HG02840 (cell line): ENCODE data around the gene RNF20.
A peak's percentile ranks its signal among the peaks of the same experiment; 100 is the strongest.
"Not testable (repeated sequence)": the region's sequence is repeated elsewhere in the genome, so short reads cannot be mapped to it uniquely, and the experiment has no call there.

Source experiments
- ATAC-seq: cut with Tn5 transposase; IDR thresholded peaks from one replicate; pipeline ENCODE4 v1.9.1; 2021; ENCODE audit warnings: mild to moderate bottlenecking, moderate library complexity, moderate number of reproducible peaks; ENCODE audit not compliant: unreplicated experiment, low FRiP score

Gene RNF20

DNA sequence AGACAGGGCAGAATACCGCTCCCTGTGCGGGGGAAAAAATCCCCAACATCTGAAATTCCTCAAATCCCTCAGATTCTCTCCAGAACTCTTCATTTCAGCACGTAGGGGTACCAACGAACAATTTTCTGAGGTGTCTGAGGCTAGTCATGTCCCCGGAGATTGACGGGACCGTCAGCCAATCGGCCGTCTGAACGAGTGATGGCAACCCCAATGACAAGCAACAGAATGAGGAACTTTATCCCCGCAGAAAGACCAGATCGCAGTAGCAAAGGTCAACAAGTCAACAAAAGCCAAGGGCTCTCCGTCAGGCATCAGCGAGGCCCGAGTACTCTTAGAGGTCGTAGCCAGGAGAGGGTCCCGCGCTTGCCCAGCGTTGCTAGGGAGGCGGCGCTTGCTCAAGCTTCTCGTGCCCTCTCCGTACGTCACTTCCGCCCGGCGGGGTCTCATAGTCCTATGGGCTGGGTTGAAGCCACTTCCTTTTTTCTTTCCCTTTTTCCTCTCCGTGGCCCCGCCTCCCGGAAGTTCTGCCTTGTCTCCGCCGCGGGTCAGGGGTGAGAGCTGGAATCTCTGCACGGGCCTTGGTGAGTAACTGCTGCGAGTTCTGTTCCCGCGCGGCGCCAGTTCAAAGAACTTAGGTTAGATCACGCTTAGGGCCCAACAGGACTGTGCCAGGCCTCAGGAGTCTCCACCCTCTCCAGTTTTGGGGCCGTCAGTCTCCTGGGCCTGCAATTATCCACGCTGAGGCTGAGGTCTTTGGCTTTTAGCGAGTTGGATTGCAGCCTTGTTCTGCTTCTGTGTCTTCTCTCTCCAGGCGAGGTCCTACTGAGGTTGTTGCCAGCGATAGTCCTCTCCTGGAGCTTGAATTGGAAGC lies at the start of gene RNF20:
RNF20 (plus strand) TSS at position 520 of the 871 bp plus-strand sequence. CDS start 1,571 bp downstream, outside the sequence.
- peak; percentile 99 for ATAC-seq

GRCh38 chr9:101484046-101484445 lies 49.6 kb upstream of the RNF20 start:
- no peak for ATAC-seq

DNA sequence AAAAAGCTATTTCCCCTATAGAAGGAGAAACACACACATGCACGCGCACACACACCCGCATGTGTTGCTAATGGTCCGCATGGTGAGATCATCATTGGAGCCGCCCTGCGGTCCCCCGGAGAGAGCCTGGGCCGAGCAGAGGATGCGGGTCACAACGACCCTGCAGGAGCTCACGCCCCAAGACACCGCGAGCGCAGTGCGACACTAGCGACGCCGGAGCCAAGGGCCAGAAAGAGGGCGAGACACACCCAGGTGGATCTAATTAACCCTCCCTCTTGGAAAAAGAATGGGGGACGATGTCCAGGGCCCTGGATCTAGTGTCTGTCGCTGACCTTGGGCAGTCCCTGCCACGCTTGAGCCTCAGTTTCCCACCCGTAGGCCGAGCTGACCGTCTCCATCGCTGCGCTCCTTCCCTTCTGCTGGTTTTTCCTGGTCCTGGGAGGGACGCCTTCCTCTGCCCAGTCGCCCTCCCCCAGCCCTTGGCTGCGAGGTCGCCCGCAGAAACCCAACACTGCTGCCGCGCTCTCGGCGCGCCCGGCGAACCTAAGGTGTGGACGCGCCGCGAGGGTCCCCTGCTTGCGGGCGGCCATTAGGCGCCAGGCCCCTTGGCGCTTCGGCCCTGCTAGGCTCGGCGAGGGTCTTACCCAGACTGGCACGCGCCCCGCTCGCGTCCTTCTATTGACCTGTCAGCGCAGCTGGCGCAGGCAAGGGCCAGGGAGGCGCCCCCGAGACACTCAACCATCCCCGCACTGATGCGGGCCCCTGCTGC lies 47.5 kb upstream of the RNF20 start:
- no peak for ATAC-seq

DNA sequence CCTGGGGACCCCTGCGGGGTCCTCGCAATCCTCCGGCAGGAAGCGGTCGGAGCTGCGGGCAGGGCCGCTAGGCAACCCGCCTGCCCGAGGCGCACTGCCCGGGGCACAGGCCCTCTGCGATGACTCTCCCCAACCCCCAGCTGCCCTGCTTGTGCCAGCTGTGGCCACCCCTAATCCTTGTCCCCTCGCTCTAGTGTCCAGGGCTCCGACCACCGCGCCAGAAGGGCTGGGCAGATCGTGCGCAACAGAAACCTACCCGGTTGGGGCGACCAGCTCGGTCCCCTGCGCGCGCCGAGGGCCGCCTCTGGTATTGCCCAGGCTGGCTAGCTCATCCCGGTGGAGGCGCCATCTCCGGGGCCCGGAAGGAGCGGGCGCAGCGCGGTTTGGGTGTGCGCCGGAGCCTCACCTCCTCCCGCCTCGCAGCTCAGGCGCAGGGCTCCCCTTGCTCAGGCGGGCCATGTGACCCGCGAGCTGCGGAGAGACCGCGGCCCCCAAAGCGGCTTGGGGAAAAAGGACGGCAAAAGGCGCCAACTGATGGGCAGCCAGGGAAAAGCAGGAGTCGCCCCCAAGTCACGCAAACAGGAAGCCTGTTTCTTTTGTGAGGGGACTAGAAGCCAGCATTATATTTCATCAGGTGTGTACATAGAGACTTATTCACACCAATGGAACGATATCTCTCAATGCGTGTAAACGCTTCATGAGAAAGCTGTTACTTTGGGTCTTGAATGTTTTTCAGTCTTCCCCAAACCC lies 46.8 kb upstream of the RNF20 start:
- no peak for ATAC-seq

DNA sequence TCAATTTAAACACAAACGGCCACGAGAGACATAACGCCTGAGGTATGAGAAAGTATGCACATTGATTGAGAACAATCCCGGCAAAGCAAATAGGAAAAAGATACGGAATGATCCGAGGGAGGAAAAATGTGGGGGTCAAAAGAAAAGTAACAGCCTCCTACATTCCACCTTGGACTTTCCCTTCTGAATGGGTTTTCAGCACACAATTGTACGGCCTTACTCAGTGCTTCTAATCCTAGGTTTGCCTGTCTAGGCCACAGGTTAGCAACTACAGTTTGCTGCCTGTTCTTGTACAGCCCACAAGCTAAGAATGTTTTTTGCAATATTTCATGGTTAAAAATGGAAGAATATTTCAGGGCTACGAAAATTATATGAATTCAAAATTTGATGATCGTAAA lies 46.2 kb upstream of the RNF20 start:
- no peak for ATAC-seq

DNA sequence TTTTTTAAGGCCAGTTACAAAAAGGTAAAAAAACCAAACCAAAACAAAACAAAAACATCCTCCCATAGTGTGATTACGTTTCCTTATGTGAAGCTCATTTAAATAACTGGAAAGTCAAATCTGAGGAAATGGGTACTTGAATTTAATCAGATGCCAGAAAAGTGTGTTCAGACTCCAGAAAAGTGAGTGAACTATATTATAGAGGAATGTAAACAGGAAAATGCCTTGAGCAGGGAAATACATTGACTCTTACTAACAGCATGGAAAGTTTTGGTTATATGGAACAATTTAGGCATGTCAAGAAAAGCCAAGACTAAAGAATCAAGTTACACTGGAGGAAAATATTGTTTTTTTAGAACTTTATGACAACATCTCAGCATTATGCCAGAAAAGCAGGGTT lies 37.8 kb upstream of the RNF20 start:
- no peak for ATAC-seq

GRCh38 chr9:101498323-101498722 lies 35.3 kb upstream of the RNF20 start:
- no peak for ATAC-seq

DNA sequence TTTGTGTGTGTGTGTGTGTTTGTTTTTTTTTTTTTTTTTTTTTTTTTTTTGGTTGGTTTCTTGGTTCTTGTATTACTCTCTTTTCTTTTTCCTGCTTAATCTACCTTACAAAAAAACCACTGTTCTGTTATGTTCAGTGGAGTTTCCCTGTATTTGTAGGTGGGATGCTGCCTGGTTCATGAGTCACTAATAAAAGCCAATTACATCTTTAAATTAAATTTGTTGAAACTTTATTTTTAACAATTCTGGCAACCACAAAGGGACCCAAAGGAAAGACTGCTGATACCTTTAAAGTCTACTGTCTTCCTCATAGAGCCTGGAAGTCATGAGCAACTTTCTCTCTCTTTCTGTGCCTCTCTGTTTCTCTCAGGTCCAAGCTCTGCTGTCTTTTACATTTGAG lies 29.5 kb upstream of the RNF20 start:
- ATAC-seq, result no peak

- no peak for ATAC-seq
Observed at GRCh38 chr9:101508211-101508610, 25.4 kb upstream of the RNF20 start.

- no peak for ATAC-seq
Observed at GRCh38 chr9:101509572-101509971, 24.1 kb upstream of the RNF20 start.

DNA sequence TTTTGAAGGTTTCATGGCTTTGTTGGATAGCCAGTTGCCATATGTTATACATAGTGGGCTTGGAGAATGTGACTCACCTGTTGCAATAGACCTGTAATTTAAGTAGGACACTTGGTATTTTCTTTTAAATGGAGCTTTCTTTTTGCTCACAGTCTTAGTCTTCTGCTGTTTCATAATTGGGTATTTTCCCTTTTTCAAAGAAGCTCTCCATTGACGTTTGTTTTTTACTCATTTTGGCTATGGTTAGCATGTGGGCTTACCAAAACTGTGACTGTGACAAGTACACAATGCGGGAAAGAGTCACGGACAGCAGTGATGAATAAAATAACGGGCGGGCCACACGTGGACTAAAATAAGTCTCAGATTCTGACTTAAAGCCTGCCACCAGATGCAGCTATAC lies 23.2 kb upstream of the RNF20 start:
- no peak for ATAC-seq

GRCh38 chr9:101511009-101511408 lies 22.6 kb upstream of the RNF20 start:
- ATAC-seq, result no peak

DNA sequence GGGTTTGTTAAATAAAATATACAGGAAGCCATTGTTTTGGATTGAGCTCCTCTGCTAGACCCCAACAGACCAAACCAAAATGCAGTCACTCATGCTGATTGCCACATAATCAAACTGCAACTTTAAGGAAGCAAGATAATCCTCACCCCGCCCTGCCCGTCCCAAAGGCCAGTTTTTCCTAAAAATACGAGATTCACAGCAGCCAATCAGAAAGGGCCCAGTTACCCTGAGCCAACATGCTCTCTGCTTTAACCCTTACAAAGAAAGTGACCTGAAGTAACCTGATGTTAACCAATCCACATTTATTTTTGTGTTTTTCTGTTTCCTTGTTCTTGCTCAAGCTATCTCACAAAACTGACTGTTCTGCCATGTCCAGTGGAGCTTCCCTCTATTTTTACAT lies 21.5 kb upstream of the RNF20 start:
- no peak for ATAC-seq

- ATAC-seq, result no peak
Observed at GRCh38 chr9:101513351-101513750, 20.3 kb upstream of the RNF20 start.

DNA sequence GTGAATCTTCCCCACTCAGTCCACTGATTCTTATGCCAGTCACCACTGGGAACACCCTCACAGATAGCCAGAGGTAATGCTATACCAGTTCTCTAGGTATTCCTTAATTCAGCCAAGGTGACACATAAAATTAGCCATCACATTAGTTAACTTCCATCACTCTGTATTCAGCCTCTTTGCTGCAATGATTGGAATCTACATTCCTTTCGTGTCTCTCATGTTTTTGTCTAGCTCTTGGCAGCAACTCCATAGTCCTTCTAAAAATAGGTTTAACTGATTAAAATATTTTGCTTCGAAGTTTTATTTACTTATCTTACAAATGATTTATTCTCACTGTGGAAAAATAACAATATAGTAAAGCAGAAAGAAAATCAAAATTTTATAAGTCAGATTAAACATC lies 19.6 kb upstream of the RNF20 start:
- ATAC-seq, result no peak

GRCh38 chr9:101516655-101517054 lies 17.0 kb upstream of the RNF20 start:
- no peak for ATAC-seq

DNA sequence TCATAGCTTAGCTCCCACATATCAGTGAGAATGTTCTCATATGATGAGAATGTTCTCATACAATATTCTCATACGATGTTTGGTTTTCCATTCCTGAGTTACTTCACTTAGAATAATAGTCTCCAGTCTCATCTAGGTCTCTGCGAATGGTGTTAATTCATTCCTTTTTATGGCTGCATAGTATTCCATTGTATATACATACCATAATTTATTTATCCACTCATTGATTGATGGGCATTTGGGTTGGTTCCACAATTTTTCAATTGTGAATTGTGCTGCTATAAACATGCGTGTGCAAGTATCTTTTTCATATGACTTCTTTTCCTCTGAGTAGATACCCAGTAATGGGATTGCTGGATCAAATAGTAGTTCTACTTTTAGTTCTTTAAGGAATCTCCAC lies 15.2 kb upstream of the RNF20 start:
- ATAC-seq, result not testable (repeated sequence)

- no peak for ATAC-seq
Observed at GRCh38 chr9:101524371-101524770, 9.3 kb upstream of the RNF20 start.

GRCh38 chr9:101527066-101527465 lies 6.6 kb upstream of the RNF20 start:
- ATAC-seq, result no peak

DNA sequence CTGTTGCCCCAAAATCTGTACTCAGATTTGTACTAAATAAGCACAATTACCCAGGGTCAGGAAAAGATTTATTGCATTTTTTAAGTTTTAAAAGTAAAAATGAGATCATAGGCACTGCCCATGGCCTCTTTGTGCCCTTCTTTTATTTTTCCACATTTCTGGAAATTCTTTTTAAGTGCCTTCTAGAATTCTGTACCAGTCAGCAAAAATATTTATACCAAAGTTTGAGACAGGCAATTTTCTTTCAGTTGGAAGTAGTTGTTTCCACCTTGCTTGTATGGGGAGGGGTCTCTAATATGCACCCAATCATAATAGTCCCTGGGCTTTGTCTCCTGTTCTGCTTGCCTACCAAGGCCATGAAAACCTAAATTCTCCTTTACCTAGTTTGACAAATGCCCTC lies 5.6 kb upstream of the RNF20 start:
- no peak for ATAC-seq
